Measurements from ENCODE around the gene CFAP299.

CFAP299 gene

GRCh38 chr4:80903020-80903419 is 567.5 kb downstream of the CFAP299 start:
- Histone ChIP-seq H3K9me2 (replicated peaks; ENCODE audit: insufficient read depth, low read length) (no peaks in the 10 kb centered on the region), H3K79me2 (ENCODE audit: insufficient read depth, low read length) (no peaks in the 10 kb centered on the region), H3K36me3 (ENCODE audit: low read length) (no peaks in the 10 kb centered on the region), H3K4me3 (ENCODE audit: insufficient read depth, low read length, poor library complexity, severe bottlenecking) (no peak overlapping the region), H2AFZ (ENCODE audit: low read depth, low read length, severe bottlenecking) (no peak overlapping the region), H4K20me1 (ENCODE audit: low read depth, low read length) (no peaks in the 10 kb centered on the region), H3F3A (ENCODE audit: insufficient read depth) (no peaks in the 10 kb centered on the region), H3K27ac (ENCODE audit: low read depth, low read length) (no peak overlapping the region), H3K4me2 (ENCODE audit: low read depth, low read length, poor library complexity, severe bottlenecking) (no peak overlapping the region), H3K27me3 (ENCODE audit: low read length) (no peaks in the 10 kb centered on the region), H3K9ac (ENCODE audit: low read length) (no peak overlapping the region), H3K9me3 (ENCODE audit: insufficient read depth, low read length) (peaks cover 4% of the 10 kb centered on the region; the same call in 1 of the 2 replicates)
- no peak for TF ChIP-seq CTCF (IDR thresholded peaks at IDR 0.05; ENCODE audit: insufficient read depth, low read length, poor library complexity, severe bottlenecking)

- no peak overlapping the region for H3K4me3 ChIP-seq (ENCODE audit: insufficient read depth, low read length, poor library complexity, severe bottlenecking)
- no peak overlapping the region for H3K4me2 ChIP-seq (ENCODE audit: low read depth, low read length, poor library complexity, severe bottlenecking)
- no peak overlapping the region for H3K9ac ChIP-seq (ENCODE audit: low read length)
- no peaks in the 10 kb centered on the region for H3K27me3 ChIP-seq (ENCODE audit: low read length)
- no peak overlapping the region for H2AFZ ChIP-seq (ENCODE audit: low read depth, low read length, severe bottlenecking)
- H3K36me3 ChIP-seq (ENCODE audit: low read length) = no peaks in the 10 kb centered on the region
- no peak overlapping the region for H3K27ac ChIP-seq (ENCODE audit: low read depth, low read length)
- TF ChIP-seq CTCF (IDR thresholded peaks at IDR 0.05; ENCODE audit: insufficient read depth, low read length, poor library complexity, severe bottlenecking) = no peak
- no peak for TF ChIP-seq EZH2phosphoT487 (conservative IDR thresholded peaks at IDR 0.05; ENCODE audit: low read length)
- H3K9me3 ChIP-seq (ENCODE audit: insufficient read depth, low read length) = no peaks in the 10 kb centered on the region; the same call in 1 of the 2 replicates
- no peaks in the 10 kb centered on the region for H3F3A ChIP-seq (ENCODE audit: insufficient read depth)
- H4K20me1 ChIP-seq (ENCODE audit: low read depth, low read length) = no peaks in the 10 kb centered on the region
- H3K9me2 ChIP-seq (replicated peaks; ENCODE audit: insufficient read depth, low read length) = no peaks in the 10 kb centered on the region
- H3K79me2 ChIP-seq (ENCODE audit: insufficient read depth, low read length) = no peaks in the 10 kb centered on the region
Measured at GRCh38 chr4:80909938-80910337, 574.4 kb downstream of the CFAP299 start.

GRCh38 chr4:80911458-80911857 is 575.9 kb downstream of the CFAP299 start:
- Histone ChIP-seq H3K79me2 (ENCODE audit: insufficient read depth, low read length) (no peaks in the 10 kb centered on the region), H3K27ac (ENCODE audit: low read depth, low read length) (no peak overlapping the region), H4K20me1 (ENCODE audit: low read depth, low read length) (no peaks in the 10 kb centered on the region), H3K9ac (ENCODE audit: low read length) (no peak overlapping the region), H3K4me3 (ENCODE audit: insufficient read depth, low read length, poor library complexity, severe bottlenecking) (no peak overlapping the region), H3K36me3 (ENCODE audit: low read length) (no peaks in the 10 kb centered on the region), H3F3A (ENCODE audit: insufficient read depth) (no peaks in the 10 kb centered on the region), H3K27me3 (ENCODE audit: low read length) (no peaks in the 10 kb centered on the region), H3K9me2 (replicated peaks; ENCODE audit: insufficient read depth, low read length) (no peaks in the 10 kb centered on the region), H3K4me2 (ENCODE audit: low read depth, low read length, poor library complexity, severe bottlenecking) (no peak overlapping the region), H3K9me3 (ENCODE audit: insufficient read depth, low read length) (no peaks in the 10 kb centered on the region), H2AFZ (ENCODE audit: low read depth, low read length, severe bottlenecking) (no peak overlapping the region)
- TF ChIP-seq EZH2phosphoT487 (conservative IDR thresholded peaks at IDR 0.05; ENCODE audit: low read length) (no peak), CTCF (IDR thresholded peaks at IDR 0.05; ENCODE audit: insufficient read depth, low read length, poor library complexity, severe bottlenecking) (no peak)

GRCh38 chr4:80912350-80912749 is 576.8 kb downstream of the CFAP299 start:
- Histone ChIP-seq H4K20me1 (ENCODE audit: low read depth, low read length) (no peaks in the 10 kb centered on the region), H3K4me2 (ENCODE audit: low read depth, low read length, poor library complexity, severe bottlenecking) (no peak overlapping the region), H3K9ac (ENCODE audit: low read length) (no peak overlapping the region), H3K9me3 (ENCODE audit: insufficient read depth, low read length) (no peaks in the 10 kb centered on the region), H3F3A (ENCODE audit: insufficient read depth) (no peaks in the 10 kb centered on the region), H3K27me3 (ENCODE audit: low read length) (no peaks in the 10 kb centered on the region), H2AFZ (ENCODE audit: low read depth, low read length, severe bottlenecking) (no peak overlapping the region), H3K4me3 (ENCODE audit: insufficient read depth, low read length, poor library complexity, severe bottlenecking) (no peak overlapping the region), H3K9me2 (replicated peaks; ENCODE audit: insufficient read depth, low read length) (no peaks in the 10 kb centered on the region), H3K79me2 (ENCODE audit: insufficient read depth, low read length) (no peaks in the 10 kb centered on the region), H3K36me3 (ENCODE audit: low read length) (no peaks in the 10 kb centered on the region), H3K27ac (ENCODE audit: low read depth, low read length) (no peak overlapping the region)
- no peak for TF ChIP-seq EZH2phosphoT487 (conservative IDR thresholded peaks at IDR 0.05; ENCODE audit: low read length)
- TF ChIP-seq CTCF (IDR thresholded peaks at IDR 0.05; ENCODE audit: insufficient read depth, low read length, poor library complexity, severe bottlenecking) = no peak
